Esophagus squamous epithelium (tissue), 4 donors: Measurements from ENCODE around the gene SERINC5.

ENCODE experiments used
- POLR2A ChIP-seq, 4 donors: fragments of 450-650 bp; IDR thresholded peaks; one replicate each; pipeline ENCODE4 v1.6.1; 2017; ENCODE audit warnings: antibody characterized with exemption in 4 of 4, mild to moderate bottlenecking in 4 of 4, moderate library complexity in 3 of 4
- TF ChIP-seq, protein P1 (sequence below), 6 experiments: fragments of 450-650 bp in 4 of 6; fragments of 200-600 bp in 2 of 6; sonication (generic) in 2 of 6; IDR thresholded peaks; one replicate each; pipeline ENCODE4 v1.5.1; 2016 to 2019; ENCODE audit warnings: antibody characterized with exemption in 6 of 6, mild to moderate bottlenecking in 4 of 6, moderate library complexity in 4 of 6

DNA sequence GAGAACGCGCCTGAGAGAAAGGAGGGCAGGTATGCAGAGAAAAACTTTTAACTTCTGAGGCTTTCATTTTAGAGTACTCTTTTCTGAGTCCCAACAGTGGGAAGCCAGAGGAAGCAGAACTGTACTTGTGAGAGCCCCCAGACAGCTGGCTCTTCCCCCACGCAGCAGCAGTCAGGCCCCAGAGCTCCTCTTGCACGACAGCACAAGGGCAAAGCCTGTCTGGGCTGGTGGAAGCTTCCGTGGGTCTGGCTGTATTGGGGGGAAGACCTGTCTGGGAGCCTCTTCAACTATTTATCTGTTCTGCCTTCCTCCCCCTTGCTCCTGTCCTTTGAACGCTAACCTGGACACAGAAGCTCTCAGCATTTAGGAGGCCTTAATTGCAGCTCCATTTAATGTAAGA, 152.5 kb downstream of the SERINC5 start:
- TF ChIP-seq, protein P1, sequence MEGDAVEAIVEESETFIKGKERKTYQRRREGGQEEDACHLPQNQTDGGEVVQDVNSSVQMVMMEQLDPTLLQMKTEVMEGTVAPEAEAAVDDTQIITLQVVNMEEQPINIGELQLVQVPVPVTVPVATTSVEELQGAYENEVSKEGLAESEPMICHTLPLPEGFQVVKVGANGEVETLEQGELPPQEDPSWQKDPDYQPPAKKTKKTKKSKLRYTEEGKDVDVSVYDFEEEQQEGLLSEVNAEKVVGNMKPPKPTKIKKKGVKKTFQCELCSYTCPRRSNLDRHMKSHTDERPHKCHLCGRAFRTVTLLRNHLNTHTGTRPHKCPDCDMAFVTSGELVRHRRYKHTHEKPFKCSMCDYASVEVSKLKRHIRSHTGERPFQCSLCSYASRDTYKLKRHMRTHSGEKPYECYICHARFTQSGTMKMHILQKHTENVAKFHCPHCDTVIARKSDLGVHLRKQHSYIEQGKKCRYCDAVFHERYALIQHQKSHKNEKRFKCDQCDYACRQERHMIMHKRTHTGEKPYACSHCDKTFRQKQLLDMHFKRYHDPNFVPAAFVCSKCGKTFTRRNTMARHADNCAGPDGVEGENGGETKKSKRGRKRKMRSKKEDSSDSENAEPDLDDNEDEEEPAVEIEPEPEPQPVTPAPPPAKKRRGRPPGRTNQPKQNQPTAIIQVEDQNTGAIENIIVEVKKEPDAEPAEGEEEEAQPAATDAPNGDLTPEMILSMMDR (IDR thresholded peaks at IDR 0.05), result no peak
- no peak for TF ChIP-seq POLR2A (IDR thresholded peaks at IDR 0.05)
